ENCODE results near the gene FOXL2NB.

DNA sequence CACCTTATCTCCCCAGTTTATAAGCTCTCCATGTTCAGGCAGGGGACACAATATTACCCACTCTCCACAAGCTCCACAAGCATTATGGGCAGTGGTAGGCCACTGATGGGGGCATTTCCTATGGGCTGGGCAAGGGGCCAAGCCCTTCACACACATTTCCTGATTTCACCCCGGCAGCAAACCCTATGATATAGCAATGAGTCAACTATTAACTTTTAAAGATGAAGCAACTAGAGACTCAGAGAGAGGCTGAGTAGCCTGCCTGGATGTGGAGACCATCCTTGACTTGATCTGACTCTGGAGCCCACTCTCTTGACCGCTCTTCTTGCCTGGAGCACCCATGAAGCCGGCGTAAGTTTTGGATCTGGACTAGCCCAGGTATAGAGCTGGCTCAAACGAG, 27.4 kb downstream of the FOXL2NB start:
- TF ChIP-seq, protein P1, sequence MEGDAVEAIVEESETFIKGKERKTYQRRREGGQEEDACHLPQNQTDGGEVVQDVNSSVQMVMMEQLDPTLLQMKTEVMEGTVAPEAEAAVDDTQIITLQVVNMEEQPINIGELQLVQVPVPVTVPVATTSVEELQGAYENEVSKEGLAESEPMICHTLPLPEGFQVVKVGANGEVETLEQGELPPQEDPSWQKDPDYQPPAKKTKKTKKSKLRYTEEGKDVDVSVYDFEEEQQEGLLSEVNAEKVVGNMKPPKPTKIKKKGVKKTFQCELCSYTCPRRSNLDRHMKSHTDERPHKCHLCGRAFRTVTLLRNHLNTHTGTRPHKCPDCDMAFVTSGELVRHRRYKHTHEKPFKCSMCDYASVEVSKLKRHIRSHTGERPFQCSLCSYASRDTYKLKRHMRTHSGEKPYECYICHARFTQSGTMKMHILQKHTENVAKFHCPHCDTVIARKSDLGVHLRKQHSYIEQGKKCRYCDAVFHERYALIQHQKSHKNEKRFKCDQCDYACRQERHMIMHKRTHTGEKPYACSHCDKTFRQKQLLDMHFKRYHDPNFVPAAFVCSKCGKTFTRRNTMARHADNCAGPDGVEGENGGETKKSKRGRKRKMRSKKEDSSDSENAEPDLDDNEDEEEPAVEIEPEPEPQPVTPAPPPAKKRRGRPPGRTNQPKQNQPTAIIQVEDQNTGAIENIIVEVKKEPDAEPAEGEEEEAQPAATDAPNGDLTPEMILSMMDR (IDR thresholded peaks at IDR 0.05) = no peak
- TF ChIP-seq, protein P2, sequence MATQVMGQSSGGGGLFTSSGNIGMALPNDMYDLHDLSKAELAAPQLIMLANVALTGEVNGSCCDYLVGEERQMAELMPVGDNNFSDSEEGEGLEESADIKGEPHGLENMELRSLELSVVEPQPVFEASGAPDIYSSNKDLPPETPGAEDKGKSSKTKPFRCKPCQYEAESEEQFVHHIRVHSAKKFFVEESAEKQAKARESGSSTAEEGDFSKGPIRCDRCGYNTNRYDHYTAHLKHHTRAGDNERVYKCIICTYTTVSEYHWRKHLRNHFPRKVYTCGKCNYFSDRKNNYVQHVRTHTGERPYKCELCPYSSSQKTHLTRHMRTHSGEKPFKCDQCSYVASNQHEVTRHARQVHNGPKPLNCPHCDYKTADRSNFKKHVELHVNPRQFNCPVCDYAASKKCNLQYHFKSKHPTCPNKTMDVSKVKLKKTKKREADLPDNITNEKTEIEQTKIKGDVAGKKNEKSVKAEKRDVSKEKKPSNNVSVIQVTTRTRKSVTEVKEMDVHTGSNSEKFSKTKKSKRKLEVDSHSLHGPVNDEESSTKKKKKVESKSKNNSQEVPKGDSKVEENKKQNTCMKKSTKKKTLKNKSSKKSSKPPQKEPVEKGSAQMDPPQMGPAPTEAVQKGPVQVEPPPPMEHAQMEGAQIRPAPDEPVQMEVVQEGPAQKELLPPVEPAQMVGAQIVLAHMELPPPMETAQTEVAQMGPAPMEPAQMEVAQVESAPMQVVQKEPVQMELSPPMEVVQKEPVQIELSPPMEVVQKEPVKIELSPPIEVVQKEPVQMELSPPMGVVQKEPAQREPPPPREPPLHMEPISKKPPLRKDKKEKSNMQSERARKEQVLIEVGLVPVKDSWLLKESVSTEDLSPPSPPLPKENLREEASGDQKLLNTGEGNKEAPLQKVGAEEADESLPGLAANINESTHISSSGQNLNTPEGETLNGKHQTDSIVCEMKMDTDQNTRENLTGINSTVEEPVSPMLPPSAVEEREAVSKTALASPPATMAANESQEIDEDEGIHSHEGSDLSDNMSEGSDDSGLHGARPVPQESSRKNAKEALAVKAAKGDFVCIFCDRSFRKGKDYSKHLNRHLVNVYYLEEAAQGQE (IDR thresholded peaks at IDR 0.05; ENCODE audit: insufficient read depth in 1 of 2, low read depth in 2 of 2, low read length in 1 of 2) = no peak
- TF ChIP-seq POLR2AphosphoS5 (IDR thresholded peaks at IDR 0.05; ENCODE audit: low read depth, low read length) (no peak), SIN3A (IDR thresholded peaks at IDR 0.05; ENCODE audit: borderline replicate concordance, insufficient read depth, low read depth, low read length) (no peak)

Measured in Panc1 (cell line).